ENCODE data around the gene ORC3.

- TF ChIP-seq, protein P1, sequence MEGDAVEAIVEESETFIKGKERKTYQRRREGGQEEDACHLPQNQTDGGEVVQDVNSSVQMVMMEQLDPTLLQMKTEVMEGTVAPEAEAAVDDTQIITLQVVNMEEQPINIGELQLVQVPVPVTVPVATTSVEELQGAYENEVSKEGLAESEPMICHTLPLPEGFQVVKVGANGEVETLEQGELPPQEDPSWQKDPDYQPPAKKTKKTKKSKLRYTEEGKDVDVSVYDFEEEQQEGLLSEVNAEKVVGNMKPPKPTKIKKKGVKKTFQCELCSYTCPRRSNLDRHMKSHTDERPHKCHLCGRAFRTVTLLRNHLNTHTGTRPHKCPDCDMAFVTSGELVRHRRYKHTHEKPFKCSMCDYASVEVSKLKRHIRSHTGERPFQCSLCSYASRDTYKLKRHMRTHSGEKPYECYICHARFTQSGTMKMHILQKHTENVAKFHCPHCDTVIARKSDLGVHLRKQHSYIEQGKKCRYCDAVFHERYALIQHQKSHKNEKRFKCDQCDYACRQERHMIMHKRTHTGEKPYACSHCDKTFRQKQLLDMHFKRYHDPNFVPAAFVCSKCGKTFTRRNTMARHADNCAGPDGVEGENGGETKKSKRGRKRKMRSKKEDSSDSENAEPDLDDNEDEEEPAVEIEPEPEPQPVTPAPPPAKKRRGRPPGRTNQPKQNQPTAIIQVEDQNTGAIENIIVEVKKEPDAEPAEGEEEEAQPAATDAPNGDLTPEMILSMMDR (IDR thresholded peaks at IDR 0.05), result no peak
- TF ChIP-seq POLR2A (IDR thresholded peaks at IDR 0.05), result peak in 1 of 3 donors; percentile 13
Observed at GRCh38 chr6:87698547-87699006, 108.6 kb downstream of the ORC3 start.

Measured in body of pancreas (tissue), 4 donors.